GM12864 (cell line): Measurements from ENCODE around the gene MAP2K5.

Source experiments
- DNase-seq: peaks from one replicate; pipeline ENCODE4 v3.0.0-alpha.2; 2011; ENCODE audit warnings: low read depth
- H3K4me3 ChIP-seq: 2 replicates; pipeline ENCODE4 v1.5.1; 2011; ENCODE audit warnings: mild to moderate bottlenecking, low read depth, low read length, control low read depth
- CTCF ChIP-seq: IDR thresholded peaks from 2 replicates; pipeline ENCODE4 v1.5.1; 2011; ENCODE audit warnings: low read depth, mild to moderate bottlenecking, moderate library complexity, low read length, control low read depth, inconsistent platforms; ENCODE audit errors: missing control alignments

The MAP2K5 gene

GRCh38 chr15:67853454-67853853 lies 311.0 kb downstream of the MAP2K5 start:
- no peak overlapping the region for H3K4me3 ChIP-seq
- no peak for TF ChIP-seq CTCF
- no peak for DNase-seq

GRCh38 chr15:67854358-67854757 lies 311.9 kb downstream of the MAP2K5 start:
- no peak for TF ChIP-seq CTCF
- DNase-seq: no peak
- H3K4me3 ChIP-seq: no peak overlapping the region

- DNase-seq: no peak
- no peak for TF ChIP-seq CTCF
- no peak overlapping the region for H3K4me3 ChIP-seq
These were observed 313.3 kb downstream of the MAP2K5 start for GRCh38 chr15:67855842-67856241.
